CD4-positive, alpha-beta T cell (primary cell): ENCODE results near the gene AADAT. TPM values are rescaled to one million over a fixed set of nuclear protein-coding genes. Genes with fewer than 3 reads are reported as not detected.

ENCODE experiments used
- ATAC-seq: fragments of 200-7000 bp; cut with Tn5 transposase; one replicate; pipeline ENCODE4 v1.10.0; 2022; ENCODE audit warnings: mild to moderate bottlenecking; ENCODE audit not compliant: poor library complexity
- CTCF ChIA-PET: fragments of 350-600 bp; sonication (Branson Sonifier 250); formaldehyde crosslinking; loops from one replicate; lab custom pipeline; 2021; ENCODE audit warnings: antibody characterized with exemption, inconsistent platforms; lab: Charles Lee
- POLR2A ChIA-PET: fragments of 350-600 bp; sonication (Branson Sonifier 250); formaldehyde crosslinking; loops from one replicate; lab custom pipeline; 2021; ENCODE audit warnings: antibody characterized with exemption, inconsistent platforms; lab: Charles Lee
- DNase-seq, 14 experiments: peaks; one replicate each; pipeline ENCODE4 v3.0.0-alpha.2; 2013 to 2020; ENCODE audit warnings: mixed read lengths in 2 of 14
- H3K27ac ChIP-seq, 2 donors: one replicate each; pipeline versions ENCODE4 v1.5.1 to v1.7.0; 2013; ENCODE audit warnings: low read length in 2 of 2, low read depth in 1 of 2, mild to moderate bottlenecking in 1 of 2
- H3K27me3 ChIP-seq, 2 experiments: 1 replicate in 1 of 2; 2 replicates in 1 of 2; pipeline versions ENCODE4 v1.6.1 to v1.7.0; 2013; ENCODE audit warnings: low read length in 2 of 2, control low read depth in 1 of 2, mild to moderate bottlenecking in 1 of 2, moderate library complexity in 1 of 2; ENCODE audit not compliant: insufficient read depth in 2 of 2, control insufficient read depth in 1 of 2
- H3K36me3 ChIP-seq: one replicate; pipeline ENCODE4 v1.6.1; 2013; ENCODE audit warnings: low read length, control low read depth; ENCODE audit not compliant: insufficient read depth
- H3K4me1 ChIP-seq: one replicate; pipeline ENCODE4 v1.6.1; 2013; ENCODE audit warnings: low read length, control low read depth; ENCODE audit not compliant: insufficient read depth
- H3K4me3 ChIP-seq: one replicate; pipeline ENCODE4 v1.5.1; 2013; ENCODE audit warnings: mild to moderate bottlenecking, low read length, moderate library complexity
- H3K9me3 ChIP-seq, 2 experiments: 1 replicate in 1 of 2; 2 replicates in 1 of 2; pipeline versions ENCODE4 v1.6.1 to v1.7.0; 2013; ENCODE audit warnings: low read length in 2 of 2, mild to moderate bottlenecking in 2 of 2, control low read depth in 1 of 2, moderate library complexity in 1 of 2; ENCODE audit not compliant: control insufficient read depth in 1 of 2, insufficient read depth in 1 of 2
- H3K27ac Mint-ChIP-seq: one replicate; pipeline ENCODE4 v1.8.0; 2020; ENCODE audit warnings: mixed read lengths
- H3K27me3 Mint-ChIP-seq: one replicate; pipeline ENCODE4 v1.8.0; 2021; ENCODE audit warnings: mixed read lengths
- H3K36me3 Mint-ChIP-seq: one replicate; pipeline ENCODE4 v1.8.0; 2021; ENCODE audit warnings: low read depth, mixed read lengths
- H3K4me1 Mint-ChIP-seq: one replicate; pipeline ENCODE4 v1.8.0; 2021; ENCODE audit warnings: low read depth, mixed read lengths
- H3K4me3 Mint-ChIP-seq: one replicate; pipeline ENCODE4 v1.8.0; 2020; ENCODE audit warnings: mild to moderate bottlenecking, mixed read lengths
- H3K9me3 Mint-ChIP-seq: one replicate; pipeline ENCODE4 v1.8.0; 2020; ENCODE audit warnings: mixed read lengths
- intact Hi-C, 2 experiments: fragments of 100-400 bp; cut with DNase I in 1 of 2; cut with micrococcal nuclease in 1 of 2; formaldehyde crosslinking; loops; one replicate each; pipeline versions ENCODE4 v1.15.1 to v1.9.0; 2023 to 2025; cut with DNase I, micrococcal nuclease
- total RNA-seq, 174 experiments: library from RNA in 2 of 174; stranded (reverse) in 2 of 174; gene quantifications; one replicate each; pipeline ENCODE4 v1.2.3 and lab custom pipeline; 2021 to 2026
- TF ChIP-seq, protein P1 (sequence below): fragments of 200-600 bp; IDR thresholded peaks from one replicate; pipeline ENCODE4 v1.8.0; 2022; ENCODE audit warnings: antibody characterized with exemption, mild to moderate bottlenecking

AADAT gene
- total RNA-seq, 2 experiments from 2014 or later = not detected

DNA sequence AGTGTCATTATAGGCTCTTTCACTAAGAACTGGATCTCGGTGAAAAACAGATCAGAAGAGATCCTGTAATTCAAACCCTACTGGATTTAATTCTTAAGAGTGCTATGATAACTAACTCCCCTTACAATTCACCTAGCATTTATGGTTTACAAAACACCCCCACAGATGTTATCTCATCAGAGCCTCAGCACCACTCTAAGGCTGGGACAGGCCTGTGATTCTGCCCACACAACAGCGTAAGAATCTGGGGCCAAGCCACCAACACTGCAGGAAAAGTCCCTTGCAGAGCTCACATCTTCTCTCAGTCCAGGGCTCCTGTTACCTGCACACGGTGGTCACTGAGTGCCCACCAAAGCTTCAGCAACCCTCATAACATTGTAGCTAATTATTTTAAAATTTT lies 72.5 kb downstream of the AADAT start:
- ATAC-seq (no peak), DNase-seq (no peak)
- Mint-ChIP-seq H3K27me3 (no peaks in the 10 kb centered on the region), H3K4me1 (no peaks in the 10 kb centered on the region), H3K4me3 (no peak overlapping the region), H3K36me3 (no peaks in the 10 kb centered on the region), H3K9me3 (no peaks in the 10 kb centered on the region), H3K27ac (no peak overlapping the region)
- ChIA-PET POLR2A (no interaction called here), CTCF (interaction anchor here (0.6 kb wide), 1 partner anchor 8 kb away, joined by 3 read pairs; no protein-coding TSS in a partner anchor)
- Histone ChIP-seq H3K4me3 (no peak overlapping the region), H3K36me3 (no peaks in the 10 kb centered on the region), H3K27ac (no peak overlapping the region), H3K9me3 (no peaks in the 10 kb centered on the region), H3K27me3 (no peaks in the 10 kb centered on the region), H3K4me1 (no peaks in the 10 kb centered on the region)
- TF ChIP-seq, protein P1, sequence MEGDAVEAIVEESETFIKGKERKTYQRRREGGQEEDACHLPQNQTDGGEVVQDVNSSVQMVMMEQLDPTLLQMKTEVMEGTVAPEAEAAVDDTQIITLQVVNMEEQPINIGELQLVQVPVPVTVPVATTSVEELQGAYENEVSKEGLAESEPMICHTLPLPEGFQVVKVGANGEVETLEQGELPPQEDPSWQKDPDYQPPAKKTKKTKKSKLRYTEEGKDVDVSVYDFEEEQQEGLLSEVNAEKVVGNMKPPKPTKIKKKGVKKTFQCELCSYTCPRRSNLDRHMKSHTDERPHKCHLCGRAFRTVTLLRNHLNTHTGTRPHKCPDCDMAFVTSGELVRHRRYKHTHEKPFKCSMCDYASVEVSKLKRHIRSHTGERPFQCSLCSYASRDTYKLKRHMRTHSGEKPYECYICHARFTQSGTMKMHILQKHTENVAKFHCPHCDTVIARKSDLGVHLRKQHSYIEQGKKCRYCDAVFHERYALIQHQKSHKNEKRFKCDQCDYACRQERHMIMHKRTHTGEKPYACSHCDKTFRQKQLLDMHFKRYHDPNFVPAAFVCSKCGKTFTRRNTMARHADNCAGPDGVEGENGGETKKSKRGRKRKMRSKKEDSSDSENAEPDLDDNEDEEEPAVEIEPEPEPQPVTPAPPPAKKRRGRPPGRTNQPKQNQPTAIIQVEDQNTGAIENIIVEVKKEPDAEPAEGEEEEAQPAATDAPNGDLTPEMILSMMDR = no peak
- intact Hi-C loops = loop anchor here in 1 of 2 experiments (2.0 kb wide), 1 partner anchor 18 kb away; no protein-coding TSS in a partner anchor

DNA sequence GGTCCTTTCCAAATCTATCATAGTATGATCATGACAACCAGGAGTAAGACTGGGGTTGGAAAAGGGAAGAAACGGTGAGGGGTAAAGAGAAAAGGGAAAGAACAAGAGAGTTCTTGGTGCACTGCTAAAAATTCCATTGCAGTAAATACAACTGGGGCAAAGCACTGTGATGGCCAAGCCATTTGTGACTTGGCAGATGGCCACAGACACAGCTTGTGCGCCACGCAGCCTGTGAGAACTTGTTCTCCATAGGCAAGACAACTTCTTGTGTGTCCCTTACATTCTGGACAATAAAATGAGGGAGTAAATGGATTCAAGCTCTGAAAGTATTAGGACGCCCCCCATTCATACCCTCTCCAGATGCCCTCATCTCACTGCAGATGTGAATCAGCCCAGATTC lies 74.5 kb downstream of the AADAT start:
- no peaks in the 10 kb centered on the region for H3K9me3 ChIP-seq
- ChIA-PET CTCF (no interaction called here), POLR2A (no interaction called here)
- ATAC-seq = no peak
- H3K36me3 Mint-ChIP-seq = no peaks in the 10 kb centered on the region
- H3K27ac Mint-ChIP-seq = no peak overlapping the region
- intact Hi-C loops = no loop called here
- no peak overlapping the region for H3K27ac ChIP-seq
- no peaks in the 10 kb centered on the region for H3K27me3 ChIP-seq
- no peak overlapping the region for H3K4me3 Mint-ChIP-seq
- no peak for DNase-seq
- H3K4me3 ChIP-seq = no peak overlapping the region
- TF ChIP-seq, protein P1 = no peak
- no peaks in the 10 kb centered on the region for H3K4me1 Mint-ChIP-seq
- no peaks in the 10 kb centered on the region for H3K4me1 ChIP-seq
- H3K9me3 Mint-ChIP-seq = no peaks in the 10 kb centered on the region
- no peaks in the 10 kb centered on the region for H3K36me3 ChIP-seq
- H3K27me3 Mint-ChIP-seq = no peaks in the 10 kb centered on the region

DNA sequence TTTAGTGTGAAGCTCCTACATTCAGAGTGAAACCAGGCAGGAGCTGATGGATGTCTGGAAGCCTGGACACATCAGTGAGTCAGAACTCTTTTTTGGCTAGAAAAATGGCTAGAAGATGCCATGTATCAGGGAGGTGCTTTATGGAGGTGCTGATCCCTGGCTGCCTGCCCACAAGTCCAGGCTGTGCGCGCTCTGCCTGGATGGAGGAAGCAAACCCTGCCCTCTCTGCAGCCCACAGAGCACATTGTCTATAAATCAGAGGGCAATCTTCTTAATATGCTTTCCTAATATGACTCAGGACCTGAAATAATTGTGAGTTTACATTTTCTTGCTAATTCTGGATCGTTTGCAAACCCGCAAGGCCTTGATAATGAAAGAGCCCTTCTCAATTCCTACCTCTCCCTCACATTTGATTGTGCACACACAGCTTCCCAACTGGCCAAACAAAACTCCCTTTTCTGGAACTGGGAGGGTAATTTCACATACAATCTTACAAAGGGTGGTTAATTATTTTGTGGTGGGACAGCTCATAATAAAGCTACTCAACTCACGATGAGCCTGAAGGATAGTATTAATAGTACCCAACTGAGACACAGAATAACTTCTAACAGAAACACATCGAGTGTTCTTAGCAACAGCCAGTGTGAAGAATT lies 75.3 kb downstream of the AADAT start:
- Histone ChIP-seq H3K4me3 (no peak overlapping the region), H3K27ac (no peak overlapping the region), H3K27me3 (no peaks in the 10 kb centered on the region), H3K36me3 (no peaks in the 10 kb centered on the region), H3K4me1 (no peaks in the 10 kb centered on the region), H3K9me3 (no peaks in the 10 kb centered on the region)
- ChIA-PET POLR2A (no interaction called here), CTCF (no interaction called here)
- no peak for ATAC-seq
- Mint-ChIP-seq H3K27me3 (no peaks in the 10 kb centered on the region), H3K36me3 (no peaks in the 10 kb centered on the region), H3K4me3 (no peak overlapping the region), H3K9me3 (no peaks in the 10 kb centered on the region), H3K4me1 (no peaks in the 10 kb centered on the region), H3K27ac (no peak overlapping the region)
- intact Hi-C loops = no loop called here
- TF ChIP-seq, protein P1 = no peak
- no peak for DNase-seq
